Medulla oblongata (tissue), 1 donor: Measurements from ENCODE around the gene C4orf50.
"Not testable (repeated sequence)": the region's sequence is repeated elsewhere in the genome, so short reads cannot be mapped to it uniquely, and the experiment has no call there.

Source experiments
- DNase-seq: peaks from one replicate; pipeline ENCODE4 v3.0.0-alpha.2; 2015; ENCODE audit errors: extremely low spot score

C4orf50 gene

GRCh38 chr4:5969336-5969735 is 48.9 kb downstream of the C4orf50 start:
- no peak for DNase-seq

GRCh38 chr4:5968246-5968645 is 50.0 kb downstream of the C4orf50 start:
- DNase-seq: no peak

GRCh38 chr4:5967783-5968182 is 50.4 kb downstream of the C4orf50 start:
- no peak for DNase-seq

- DNase-seq: no peak
Measured at GRCh38 chr4:5965225-5965624, 53.0 kb downstream of the C4orf50 start.

GRCh38 chr4:5964030-5964429 is 54.2 kb downstream of the C4orf50 start:
- no peak for DNase-seq

- DNase-seq: no peak
Measured at GRCh38 chr4:5963611-5964010, 54.6 kb downstream of the C4orf50 start.

- DNase-seq: no peak
Measured at GRCh38 chr4:5962416-5962815, 55.8 kb downstream of the C4orf50 start.

- DNase-seq: no peak
Measured at GRCh38 chr4:5960252-5960880, 57.9 kb downstream of the C4orf50 start.

- DNase-seq: no peak
Measured at GRCh38 chr4:5959211-5959982, 58.8 kb downstream of the C4orf50 start.

- DNase-seq: no peak
Measured at GRCh38 chr4:5958199-5958735, 60.0 kb downstream of the C4orf50 start.

- no peak for DNase-seq
Measured at GRCh38 chr4:5957076-5957475, 61.2 kb downstream of the C4orf50 start.

- no peak for DNase-seq
Measured at GRCh38 chr4:5956285-5957021, 61.8 kb downstream of the C4orf50 start.

- no peak for DNase-seq
Measured at GRCh38 chr4:5955856-5956255, 62.4 kb downstream of the C4orf50 start.

- DNase-seq: no peak
Measured at GRCh38 chr4:5955201-5955821, 62.9 kb downstream of the C4orf50 start.

GRCh38 chr4:5954056-5954760 is 64.0 kb downstream of the C4orf50 start:
- no peak for DNase-seq

GRCh38 chr4:5952975-5953951 is 65.0 kb downstream of the C4orf50 start:
- DNase-seq: no peak

- DNase-seq: no peak
Measured at GRCh38 chr4:5952286-5952974, 65.8 kb downstream of the C4orf50 start.

- DNase-seq: not testable (repeated sequence)
Measured at GRCh38 chr4:5946653-5947052, 71.6 kb downstream of the C4orf50 start.

GRCh38 chr4:5945936-5946335 is 72.3 kb downstream of the C4orf50 start:
- no peak for DNase-seq

- DNase-seq: no peak
Measured at GRCh38 chr4:5945171-5945570, 73.1 kb downstream of the C4orf50 start.
